Activated naive CD4-positive, alpha-beta T cell treated with anti-CD3 and anti-CD28 coated beads for 36 hours (primary cell): ENCODE measurements around the gene BID. TPM values are rescaled to one million over a fixed set of nuclear protein-coding genes. Genes with fewer than 3 reads are reported as not detected.

ENCODE experiments used
- CTCF ChIA-PET: fragments of 350-600 bp; sonication (Branson Sonifier 250); formaldehyde crosslinking; loops from one replicate; lab custom pipeline; 2021; ENCODE audit warnings: antibody characterized with exemption; lab: Charles Lee
- DNase-seq: peaks from one replicate; pipeline ENCODE4 v3.0.0-alpha.2; 2020
- H3K27ac Mint-ChIP-seq: one replicate; pipeline ENCODE4 v1.8.0; 2021; ENCODE audit warnings: mild to moderate bottlenecking, mixed read lengths
- H3K27me3 Mint-ChIP-seq: one replicate; pipeline ENCODE4 v1.8.0; 2021; ENCODE audit warnings: low read depth, mixed read lengths
- H3K36me3 Mint-ChIP-seq: one replicate; pipeline ENCODE4 v1.8.0; 2021; ENCODE audit warnings: low read depth, mixed read lengths
- H3K4me1 Mint-ChIP-seq: one replicate; pipeline ENCODE4 v1.8.0; 2021; ENCODE audit warnings: low read depth, mixed read lengths
- H3K4me3 Mint-ChIP-seq: one replicate; pipeline ENCODE4 v1.8.0; 2021; ENCODE audit warnings: mild to moderate bottlenecking, moderate library complexity, mixed read lengths
- H3K9me3 Mint-ChIP-seq: one replicate; pipeline ENCODE4 v1.8.0; 2021; ENCODE audit warnings: mixed read lengths
- intact Hi-C: fragments of 100-400 bp; cut with micrococcal nuclease; formaldehyde crosslinking; loops from one replicate; pipeline ENCODE4 v1.15.1; 2023
- total RNA-seq, 2 experiments: library from RNA; stranded (reverse); gene quantifications; one replicate each; pipeline ENCODE4 v1.2.3, GENCODE V29; 2021

The BID gene
- total RNA-seq, 2 experiments from 2014 or later = 53.0 to 63.7 TPM

DNA sequence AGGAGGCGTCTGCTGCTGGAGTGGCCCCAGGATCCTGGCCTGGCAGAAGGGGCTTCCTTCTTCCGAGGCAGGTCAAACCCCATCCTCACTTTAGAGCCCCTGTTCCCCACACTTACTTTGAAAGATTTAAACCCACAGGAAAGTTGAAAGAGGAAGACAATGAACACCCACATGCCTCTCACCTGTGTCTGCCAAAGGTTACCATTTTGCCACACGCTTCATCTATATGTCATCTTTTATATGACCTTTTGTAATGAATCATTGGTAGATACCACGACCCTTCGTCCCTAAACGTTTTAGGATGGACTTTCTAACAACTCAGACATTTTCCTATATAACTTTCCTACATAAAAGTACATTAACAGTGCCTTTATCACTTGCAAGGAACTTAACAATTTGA, 39.8 kb upstream of the BID start:
- intact Hi-C loops = no loop called here
- no peaks in the 10 kb centered on the region for H3K27me3 Mint-ChIP-seq
- CTCF ChIA-PET = no interaction called here
- H3K9me3 Mint-ChIP-seq = no peaks in the 10 kb centered on the region
- H3K4me3 Mint-ChIP-seq = no peak overlapping the region
- peaks cover 3% of the 10 kb centered on the region for H3K36me3 Mint-ChIP-seq
- DNase-seq = no peak
- no peak overlapping the region for H3K27ac Mint-ChIP-seq
- no peaks in the 10 kb centered on the region for H3K4me1 Mint-ChIP-seq

- H3K9me3 Mint-ChIP-seq = no peaks in the 10 kb centered on the region
- no peak for DNase-seq
- H3K27me3 Mint-ChIP-seq = no peaks in the 10 kb centered on the region
- intact Hi-C loops = no loop called here
- H3K27ac Mint-ChIP-seq = no peak overlapping the region
- no peak overlapping the region for H3K4me3 Mint-ChIP-seq
- peaks cover 10% of the 10 kb centered on the region for H3K36me3 Mint-ChIP-seq
- CTCF ChIA-PET = no interaction called here
- no peaks in the 10 kb centered on the region for H3K4me1 Mint-ChIP-seq
These were observed 36.9 kb upstream of the BID start for GRCh38 chr22:17811119-17811518.

DNA sequence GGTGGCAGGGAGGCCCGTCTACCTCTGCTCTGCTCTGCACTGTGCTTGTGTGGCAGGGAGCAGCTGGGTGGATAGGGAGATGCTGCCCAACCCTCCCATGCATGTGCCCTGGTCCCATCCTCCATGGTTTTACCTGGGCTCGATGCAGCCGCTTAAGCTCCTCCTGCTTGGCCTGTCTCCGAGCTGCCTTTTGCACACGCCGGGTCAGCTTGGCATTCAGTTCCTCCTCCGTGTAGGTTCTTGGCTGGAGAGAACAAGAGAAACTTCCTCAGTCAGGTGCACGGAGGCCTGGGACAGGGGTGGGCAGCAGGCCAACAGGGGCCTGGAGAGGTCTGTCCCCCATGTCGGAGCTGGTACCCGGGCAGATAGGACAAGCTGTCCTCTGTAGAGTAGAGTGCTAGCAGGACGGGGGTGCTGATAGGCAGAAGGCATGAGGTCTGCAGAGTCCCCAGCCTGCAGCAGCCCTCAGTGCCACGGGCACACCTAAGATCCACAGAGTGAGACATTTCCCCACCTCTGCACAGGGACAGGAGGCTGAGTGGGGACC, 36.4 kb upstream of the BID start:
- no peak overlapping the region for H3K27ac Mint-ChIP-seq
- H3K27me3 Mint-ChIP-seq = no peaks in the 10 kb centered on the region
- CTCF ChIA-PET = no interaction called here
- no peaks in the 10 kb centered on the region for H3K4me1 Mint-ChIP-seq
- intact Hi-C loops = no loop called here
- H3K4me3 Mint-ChIP-seq = no peak overlapping the region
- peaks cover 10% of the 10 kb centered on the region for H3K36me3 Mint-ChIP-seq
- DNase-seq = no peak
- H3K9me3 Mint-ChIP-seq = no peaks in the 10 kb centered on the region

- no peak for DNase-seq
- Mint-ChIP-seq H3K36me3 (peaks cover 10% of the 10 kb centered on the region), H3K9me3 (no peaks in the 10 kb centered on the region), H3K4me1 (no peaks in the 10 kb centered on the region), H3K4me3 (no peak overlapping the region), H3K27me3 (no peaks in the 10 kb centered on the region), H3K27ac (no peak overlapping the region)
- CTCF ChIA-PET = no interaction called here
- intact Hi-C loops = no loop called here
These were observed 34.6 kb upstream of the BID start for GRCh38 chr22:17808693-17809403.

- Mint-ChIP-seq H3K36me3 (peaks cover 12% of the 10 kb centered on the region), H3K27ac (no peak overlapping the region), H3K4me3 (no peak overlapping the region), H3K4me1 (no peaks in the 10 kb centered on the region), H3K27me3 (no peaks in the 10 kb centered on the region), H3K9me3 (no peaks in the 10 kb centered on the region)
- CTCF ChIA-PET = no interaction called here
- intact Hi-C loops = no loop called here
- no peak for DNase-seq
These were observed 33.5 kb upstream of the BID start for GRCh38 chr22:17807578-17808410.

DNA sequence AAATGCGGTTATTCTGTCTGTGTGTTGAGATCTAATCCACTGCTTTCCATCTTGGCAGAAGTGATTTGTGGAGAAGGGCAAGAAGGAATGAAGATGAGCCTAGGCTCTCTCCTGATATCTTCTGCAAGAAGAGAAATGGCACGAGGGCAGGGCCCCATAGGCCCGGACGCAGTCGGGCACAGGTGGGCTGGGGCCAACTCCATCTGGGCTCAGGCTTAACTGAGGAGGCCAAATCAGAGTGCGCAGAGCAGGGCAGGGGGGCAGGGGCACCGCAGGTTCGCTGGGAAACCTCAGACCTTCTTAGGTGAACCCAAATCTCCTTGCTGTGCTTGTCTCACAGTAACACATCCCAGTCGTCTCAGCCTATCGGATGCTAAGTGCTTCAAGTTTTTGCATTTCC, 32.8 kb upstream of the BID start:
- no peaks in the 10 kb centered on the region for H3K4me1 Mint-ChIP-seq
- DNase-seq = no peak
- H3K27ac Mint-ChIP-seq = no peak overlapping the region
- peaks cover 12% of the 10 kb centered on the region for H3K36me3 Mint-ChIP-seq
- H3K4me3 Mint-ChIP-seq = no peak overlapping the region
- H3K9me3 Mint-ChIP-seq = no peaks in the 10 kb centered on the region
- intact Hi-C loops = no loop called here
- no peaks in the 10 kb centered on the region for H3K27me3 Mint-ChIP-seq
- CTCF ChIA-PET = interaction anchor here (0.6 kb wide), 1 partner anchor 40 kb away, joined by 3 read pairs; no protein-coding TSS in a partner anchor

- intact Hi-C loops = no loop called here
- no peak for DNase-seq
- H3K4me1 Mint-ChIP-seq = no peaks in the 10 kb centered on the region
- no peaks in the 10 kb centered on the region for H3K9me3 Mint-ChIP-seq
- H3K27ac Mint-ChIP-seq = no peak overlapping the region
- CTCF ChIA-PET = interaction anchor here (0.6 kb wide), 1 partner anchor 39 kb away, joined by 3 read pairs; no protein-coding TSS in a partner anchor
- H3K36me3 Mint-ChIP-seq = peaks cover 12% of the 10 kb centered on the region
- H3K4me3 Mint-ChIP-seq = no peak overlapping the region
- H3K27me3 Mint-ChIP-seq = no peaks in the 10 kb centered on the region
These were observed 32.2 kb upstream of the BID start for GRCh38 chr22:17806437-17806836.

- Mint-ChIP-seq H3K4me3 (no peak overlapping the region), H3K27me3 (no peaks in the 10 kb centered on the region), H3K9me3 (no peaks in the 10 kb centered on the region), H3K4me1 (no peaks in the 10 kb centered on the region), H3K27ac (no peak overlapping the region), H3K36me3 (peaks cover 9% of the 10 kb centered on the region)
- CTCF ChIA-PET = no interaction called here
- intact Hi-C loops = no loop called here
- DNase-seq = no peak
These were observed 30.2 kb upstream of the BID start for GRCh38 chr22:17804331-17805080.

GRCh38 chr22:17803609-17804270, 29.5 kb upstream of the BID start:
- Mint-ChIP-seq H3K27ac (no peak overlapping the region), H3K27me3 (no peaks in the 10 kb centered on the region), H3K9me3 (no peaks in the 10 kb centered on the region), H3K4me1 (no peaks in the 10 kb centered on the region), H3K4me3 (no peak overlapping the region), H3K36me3 (peaks cover 8% of the 10 kb centered on the region)
- CTCF ChIA-PET = interaction anchor here (1.1 to 1.2 kb wide), 2 partner anchors 25 to 273 kb away, joined by 3 read pairs; no protein-coding TSS in a partner anchor
- no peak for DNase-seq
- intact Hi-C loops = no loop called here

DNA sequence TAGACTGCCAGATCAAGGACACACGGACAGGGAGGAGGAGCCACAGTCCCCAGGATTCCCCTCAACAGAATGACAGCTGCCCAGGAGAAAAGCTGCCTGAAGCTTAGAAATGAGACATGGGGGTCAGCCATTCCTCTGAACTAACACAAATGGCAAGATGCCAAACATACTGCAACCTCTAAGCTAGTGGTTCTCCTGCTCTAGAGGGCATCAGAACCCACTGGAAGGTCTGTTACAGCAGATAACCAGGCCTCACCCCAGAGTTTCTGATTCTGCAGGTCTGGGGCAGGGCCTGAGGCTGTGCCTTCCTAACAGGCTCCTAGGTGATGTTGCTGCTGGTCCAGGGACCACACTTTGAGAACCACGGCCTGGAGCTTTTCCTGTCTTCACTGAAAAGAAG, 28.6 kb upstream of the BID start:
- DNase-seq = no peak
- intact Hi-C loops = no loop called here
- Mint-ChIP-seq H3K9me3 (no peaks in the 10 kb centered on the region), H3K36me3 (peaks cover 8% of the 10 kb centered on the region), H3K4me1 (peaks cover 4% of the 10 kb centered on the region), H3K27me3 (no peaks in the 10 kb centered on the region), H3K27ac (no peak overlapping the region), H3K4me3 (no peak overlapping the region)
- CTCF ChIA-PET = interaction anchor here (1.1 to 1.2 kb wide), 2 partner anchors 26 to 273 kb away, joined by 3 read pairs; no protein-coding TSS in a partner anchor

- no peak for DNase-seq
- H3K36me3 Mint-ChIP-seq = peaks cover 5% of the 10 kb centered on the region
- no peak overlapping the region for H3K4me3 Mint-ChIP-seq
- no peak overlapping the region for H3K27ac Mint-ChIP-seq
- CTCF ChIA-PET = interaction anchor here (1.1 to 1.2 kb wide), 2 partner anchors 26 to 274 kb away, joined by 3 read pairs; no protein-coding TSS in a partner anchor
- intact Hi-C loops = no loop called here
- no peaks in the 10 kb centered on the region for H3K9me3 Mint-ChIP-seq
- H3K4me1 Mint-ChIP-seq = peaks cover 4% of the 10 kb centered on the region
- H3K27me3 Mint-ChIP-seq = no peaks in the 10 kb centered on the region
These were observed 28.1 kb upstream of the BID start for GRCh38 chr22:17802411-17802810.
